ENCODE results near the gene WWOX.

The WWOX gene

DNA sequence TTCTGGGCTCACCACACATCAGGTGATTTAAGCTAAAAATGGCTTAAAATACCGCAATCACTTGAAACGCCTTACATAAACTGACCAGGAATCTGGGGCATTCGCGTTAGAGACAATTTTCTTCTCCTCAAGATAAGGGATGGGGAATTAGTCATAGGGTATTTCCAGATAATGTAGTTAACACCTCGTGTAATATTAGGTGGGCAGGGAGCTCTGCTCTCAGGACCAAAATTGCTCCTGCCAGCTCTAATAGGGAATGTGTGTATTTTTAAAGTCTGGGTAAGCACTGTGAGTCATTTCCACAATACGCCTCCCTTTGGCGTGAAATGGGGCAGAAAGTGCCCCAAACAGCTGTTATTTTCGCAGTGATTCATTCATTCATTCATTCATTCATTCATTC lies 1092.5 kb downstream of the WWOX start:
- no peak overlapping the region for H3K4me3 ChIP-seq (ENCODE audit: low read depth, low read length)
- ChIA-PET CTCF (no interaction called here), POLR2A (no interaction called here)
- no peak for DNase-seq (ENCODE audit: low read depth, low spot score)
- TF ChIP-seq CTCF (IDR thresholded peaks at IDR 0.05; ENCODE audit: insufficient read depth, low read length, missing control alignments) = no peak

DNA sequence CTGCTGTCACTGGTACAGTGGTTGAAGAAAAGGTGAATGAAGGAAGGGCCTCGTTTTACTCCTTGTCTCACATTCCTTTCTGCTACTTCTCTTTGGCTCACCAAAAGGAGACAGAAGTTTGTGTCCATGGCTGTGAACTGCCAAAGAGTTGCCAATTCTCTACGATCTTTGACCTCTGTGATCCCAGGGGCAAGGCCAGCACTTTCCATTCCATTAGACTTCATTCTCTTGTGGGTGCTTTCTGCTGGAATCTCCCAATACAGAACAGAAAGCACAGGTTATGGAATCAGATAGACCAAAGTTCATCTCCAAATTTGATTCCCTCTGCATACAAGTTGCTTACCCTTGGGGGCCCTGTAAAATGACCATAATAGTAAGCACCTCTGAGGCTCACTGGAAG lies 1093.5 kb downstream of the WWOX start:
- H3K4me3 ChIP-seq (ENCODE audit: low read depth, low read length) = no peak overlapping the region
- POLR2A ChIA-PET = no interaction called here
- TF ChIP-seq CTCF (IDR thresholded peaks at IDR 0.05; ENCODE audit: insufficient read depth, low read length, missing control alignments) = no peak
- CTCF ChIA-PET = no interaction called here
- no peak for DNase-seq (ENCODE audit: low read depth, low spot score)

- TF ChIP-seq CTCF (IDR thresholded peaks at IDR 0.05; ENCODE audit: insufficient read depth, low read length, missing control alignments) = no peak
- H3K4me3 ChIP-seq (ENCODE audit: low read depth, low read length) = no peak overlapping the region
- ChIA-PET POLR2A (no interaction called here), CTCF (no interaction called here)
- DNase-seq (ENCODE audit: low read depth, low spot score) = no peak
These were observed 1094.8 kb downstream of the WWOX start for GRCh38 chr16:79194291-79194690.

DNA sequence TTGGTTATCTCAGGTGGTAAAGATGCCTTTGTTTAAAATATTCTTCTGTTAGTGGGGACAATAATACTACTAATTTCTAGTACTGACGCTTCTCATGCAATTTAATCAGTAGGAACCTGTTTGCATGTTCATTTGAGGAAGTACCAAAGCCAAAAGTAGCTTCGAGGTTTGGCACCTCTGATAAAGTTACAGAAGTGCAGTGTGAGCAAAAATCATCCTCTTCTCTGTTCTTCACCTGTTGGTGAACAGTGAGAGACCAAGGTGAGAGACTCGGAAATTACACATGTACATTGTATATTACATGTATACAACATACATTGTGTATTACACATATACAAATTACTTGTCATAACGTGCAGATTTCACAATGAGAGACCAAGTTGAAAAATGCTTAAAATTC lies 1096.5 kb downstream of the WWOX start:
- POLR2A ChIA-PET = no interaction called here
- no peak for TF ChIP-seq CTCF (IDR thresholded peaks at IDR 0.05; ENCODE audit: insufficient read depth, low read length, missing control alignments)
- CTCF ChIA-PET = no interaction called here
- DNase-seq (ENCODE audit: low read depth, low spot score) = no peak
- no peak overlapping the region for H3K4me3 ChIP-seq (ENCODE audit: low read depth, low read length)

GRCh38 chr16:79201436-79201835 lies 1102.0 kb downstream of the WWOX start:
- no peak for TF ChIP-seq CTCF (IDR thresholded peaks at IDR 0.05; ENCODE audit: insufficient read depth, low read length, missing control alignments)
- POLR2A ChIA-PET = no interaction called here
- no peak for DNase-seq (ENCODE audit: low read depth, low spot score)
- H3K4me3 ChIP-seq (ENCODE audit: low read depth, low read length) = no peak overlapping the region
- CTCF ChIA-PET = no interaction called here

DNA sequence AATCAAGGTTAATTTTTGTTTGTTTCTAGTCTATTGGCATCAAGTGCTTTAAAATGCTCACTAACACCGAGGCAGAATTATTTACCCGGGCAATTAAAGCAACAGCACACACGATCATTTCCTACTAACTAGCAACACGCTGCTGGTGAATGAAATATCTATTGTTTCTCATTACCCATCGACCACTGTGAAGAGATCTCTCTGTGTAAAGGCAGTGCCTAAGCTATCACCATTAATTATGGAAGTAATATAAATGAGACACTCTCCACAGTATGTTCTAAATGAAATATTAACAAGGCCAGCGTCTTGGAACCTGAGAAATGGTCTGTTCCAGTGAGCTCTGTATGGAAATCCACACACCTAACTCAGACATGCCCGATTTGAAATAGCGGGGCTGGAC lies 1103.5 kb downstream of the WWOX start:
- no peak overlapping the region for H3K4me3 ChIP-seq (ENCODE audit: low read depth, low read length)
- TF ChIP-seq CTCF (IDR thresholded peaks at IDR 0.05; ENCODE audit: insufficient read depth, low read length, missing control alignments) = no peak
- CTCF ChIA-PET = no interaction called here
- POLR2A ChIA-PET = no interaction called here
- no peak for DNase-seq (ENCODE audit: low read depth, low spot score)

All from AG04449 (cell line).